Panc1 (cell line): ENCODE results near the gene BOK. TPM values are rescaled to one million over a fixed set of nuclear protein-coding genes. Genes with fewer than 3 reads are reported as not detected.

Experiments used
- ATAC-seq: fragments of 200-7000 bp; cut with Tn5 transposase; 2 replicates; pipeline ENCODE4 v1.9.1; 2020; ENCODE audit warnings: mild to moderate bottlenecking, moderate library complexity
- BruUV-seq: library from RNA; stranded (reverse); fragments of 400-500 nt; replicated peaks from 2 replicates; lab custom pipeline; 2021; lab: Mats Ljungman, UMichigan
- CTCF ChIA-PET: fragments of 300-600 bp; sonication (Branson Sonifier 250); formaldehyde crosslinking; loops from one replicate; lab custom pipeline; 2022; ENCODE audit warnings: antibody characterized with exemption; lab: Charles Lee
- POLR2A ChIA-PET: fragments of 300-600 bp; sonication (Branson Sonifier 250); formaldehyde crosslinking; loops from one replicate; lab custom pipeline; 2022; ENCODE audit warnings: antibody characterized with exemption; lab: Charles Lee
- DNase-seq: peaks from one replicate; pipeline ENCODE4 v3.0.0-alpha.2; 2010; ENCODE audit warnings: low read depth, low spot score
- H3K27ac ChIP-seq: 2 replicates; pipeline ENCODE4 v1.5.1; 2011; ENCODE audit warnings: mild to moderate bottlenecking, low read length, inconsistent platforms
- H3K27me3 ChIP-seq: fragments of 200-500 bp; sonication (Bioruptor generic); 2 replicates; pipeline ENCODE4 v1.6.0; 2014; ENCODE audit warnings: low read length, inconsistent platforms; ENCODE audit not compliant: control insufficient read depth, insufficient read depth
- H3K36me3 ChIP-seq: fragments of 200-500 bp; sonication (Bioruptor generic); 2 replicates; pipeline ENCODE4 v1.5.1; 2014; ENCODE audit warnings: inconsistent platforms, mild to moderate bottlenecking, low read length, moderate library complexity; ENCODE audit not compliant: control insufficient read depth, insufficient read depth
- H3K4me1 ChIP-seq: 2 replicates; pipeline ENCODE4 v1.5.1; 2011; ENCODE audit warnings: inconsistent platforms, mild to moderate bottlenecking, low read length, moderate library complexity; ENCODE audit not compliant: control insufficient read depth, insufficient read depth
- H3K4me3 ChIP-seq, 2 experiments: 2 replicates each; pipeline ENCODE4 v1.5.1; 2011 to 2012; ENCODE audit warnings: low read depth in 2 of 2, low read length in 2 of 2, mild to moderate bottlenecking in 2 of 2, inconsistent platforms in 1 of 2, moderate library complexity in 1 of 2
- H3K9me3 ChIP-seq: fragments of 200-500 bp; sonication (Bioruptor generic); 2 replicates; pipeline ENCODE4 v1.5.1; 2014; ENCODE audit warnings: low read depth, mild to moderate bottlenecking, inconsistent platforms, low read length, moderate library complexity; ENCODE audit not compliant: control insufficient read depth, insufficient read depth
- CTCF ChIP-seq: fragments of 450-650 bp; IDR thresholded peaks from 2 replicates; pipeline ENCODE4 v1.5.1; 2017; ENCODE audit warnings: mild to moderate bottlenecking
- POLR2AphosphoS5 ChIP-seq: IDR thresholded peaks from 2 replicates; pipeline ENCODE4 v1.6.1; 2012; ENCODE audit warnings: mild to moderate bottlenecking, low read depth, low read length, moderate library complexity
- REST ChIP-seq, 2 experiments: IDR thresholded peaks; 2 replicates each; pipeline ENCODE4 v1.6.1; 2011 to 2012; ENCODE audit warnings: low read depth in 2 of 2, control low read depth in 1 of 2, low read length in 1 of 2, mild to moderate bottlenecking in 1 of 2, moderate library complexity in 1 of 2; ENCODE audit not compliant: insufficient read depth in 1 of 2
- SIN3A ChIP-seq: IDR thresholded peaks from 2 replicates; pipeline ENCODE4 v1.6.1; 2012; ENCODE audit warnings: low read depth, mild to moderate bottlenecking, low read length, moderate library complexity, borderline replicate concordance; ENCODE audit not compliant: insufficient read depth
- TCF7L2 ChIP-seq: IDR thresholded peaks from 2 replicates; pipeline ENCODE4 v1.6.1; 2011; ENCODE audit warnings: mild to moderate bottlenecking, low read depth, low read length, inconsistent platforms
- in situ Hi-C: cut with HindIII; loops from 2 replicates; pipeline ENCODE4 v1.10.0; 2016; ENCODE audit warnings: low sequenced_read_pairs, low pct_unique_long_range_greater_than_20kb
- intact Hi-C: fragments of 100-400 bp; cut with micrococcal nuclease; formaldehyde crosslinking; loops from one replicate; pipeline ENCODE4 v1.10.0; 2022; ENCODE audit not compliant: unreplicated experiment
- total RNA-seq: library from RNA; stranded (reverse); gene quantifications from one replicate; pipeline ENCODE4 v1.2.1, GENCODE V29; 2021; ENCODE audit not compliant: unreplicated experiment

Gene BOK
- total RNA-seq, 1 experiment from 2014 or later: 39.1 TPM

- in situ Hi-C loops (no loop called here), intact Hi-C loops (no loop called here)
- Histone ChIP-seq H3K9me3 (peaks cover 16% of the 10 kb centered on the region), H3K36me3 (no peaks in the 10 kb centered on the region), H3K4me3 (no peak overlapping the region), H3K4me1 (no peaks in the 10 kb centered on the region), H3K27ac (no peak overlapping the region), H3K27me3 (no peaks in the 10 kb centered on the region)
- TF ChIP-seq TCF7L2 (no peak), POLR2AphosphoS5 (no peak), REST (IDR thresholded peaks at IDR 0.05; ENCODE audit: insufficient read depth in 1 of 2, low read depth in 2 of 2, low read length in 1 of 2) (no peak), CTCF (no peak), SIN3A (no peak)
- no TSS peak for BruUV-seq
- ChIA-PET CTCF (no interaction called here), POLR2A (interaction anchor here (0.5 kb wide), 1 partner anchor 228 kb away, joined by 3 read pairs; no protein-coding TSS in a partner anchor)
- ATAC-seq: no peak
- no peak for DNase-seq
Observed at GRCh38 chr2:241582328-241582727, 23.8 kb downstream of the BOK start.

- H3K9me3 ChIP-seq: peaks cover 19% of the 10 kb centered on the region
- in situ Hi-C loops: no loop called here
- CTCF ChIA-PET: no interaction called here
- TF ChIP-seq SIN3A (no peak), REST (IDR thresholded peaks at IDR 0.05; ENCODE audit: insufficient read depth in 1 of 2, low read depth in 2 of 2, low read length in 1 of 2) (no peak), POLR2AphosphoS5 (no peak), TCF7L2 (no peak), CTCF (no peak)
- intact Hi-C loops: no loop called here
- POLR2A ChIA-PET: no interaction called here
- H3K4me3 ChIP-seq: no peak overlapping the region
- no peaks in the 10 kb centered on the region for H3K27me3 ChIP-seq
- BruUV-seq: no TSS peak
- DNase-seq (no peak), ATAC-seq (peak; percentile 48)
- no peak overlapping the region for H3K27ac ChIP-seq
- no peaks in the 10 kb centered on the region for H3K36me3 ChIP-seq
- no peaks in the 10 kb centered on the region for H3K4me1 ChIP-seq
Observed at GRCh38 chr2:241582806-241583205, 24.3 kb downstream of the BOK start.
